Thyroid gland (tissue), 4 donors: ENCODE results near the gene KRTAP5-2.

ENCODE experiments used
- CTCF ChIP-seq, 6 experiments: fragments of 200-600 bp in 3 of 6; fragments of 450-650 bp in 3 of 6; sonication (generic) in 3 of 6; IDR thresholded peaks; one replicate each; pipeline ENCODE4 v1.5.1; 2016 to 2019; ENCODE audit warnings: antibody characterized with exemption in 6 of 6, mild to moderate bottlenecking in 2 of 6, inconsistent platforms in 1 of 6, moderate library complexity in 1 of 6
- POLR2A ChIP-seq, 2 donors: fragments of 450-650 bp; IDR thresholded peaks; one replicate each; pipeline ENCODE4 v1.6.1; 2017; ENCODE audit warnings: antibody characterized with exemption in 2 of 2, mild to moderate bottlenecking in 2 of 2, moderate library complexity in 1 of 2

- TF ChIP-seq CTCF (IDR thresholded peaks at IDR 0.05), result peak in 1 of 6 experiments; percentile 5
- no peak for TF ChIP-seq POLR2A (IDR thresholded peaks at IDR 0.05)
Measured at GRCh38 chr11:1559111-1559951, 38.8 kb downstream of the KRTAP5-2 start.
